HEK293T (cell line): Measurements from ENCODE around the gene INAVA.

Source experiments
- CTCF ChIA-PET: fragments of 350-600 bp; formaldehyde crosslinking; extraction: SDS; loops from one replicate; lab custom pipeline; 2021; ENCODE audit warnings: antibody characterized with exemption, inconsistent platforms; lab: Yijun Ruan, JAX
- POLR2A ChIA-PET: fragments of 350-600 bp; formaldehyde crosslinking; extraction: SDS; loops from one replicate; lab custom pipeline; 2020; ENCODE audit warnings: antibody characterized with exemption, inconsistent platforms; lab: Yijun Ruan, JAX
- DNase-seq: peaks from one replicate; pipeline ENCODE4 v3.0.0; 2012; ENCODE audit warnings: mixed read lengths; ENCODE audit errors: extremely low spot score
- ARNT ChIP-seq: fragments of 450-650 bp; IDR thresholded peaks from 2 replicates; pipeline ENCODE4 v1.6.1; 2017; ENCODE audit warnings: mild to moderate bottlenecking
- BHLHE40 ChIP-seq: fragments of 450-650 bp; IDR thresholded peaks from 2 replicates; pipeline ENCODE4 v1.6.1; 2016; ENCODE audit warnings: mild to moderate bottlenecking, moderate library complexity, borderline replicate concordance
- CTBP1 ChIP-seq: fragments of 450-650 bp; IDR thresholded peaks from 2 replicates; pipeline ENCODE4 v1.6.1; 2016; ENCODE audit warnings: borderline replicate concordance
- ELF4 ChIP-seq: fragments of 450-650 bp; IDR thresholded peaks from 2 replicates; pipeline ENCODE4 v1.6.1; 2017; ENCODE audit warnings: antibody characterized with exemption
- FOXA1 ChIP-seq: fragments of 450-650 bp; IDR thresholded peaks from 2 replicates; pipeline ENCODE4 v1.6.1; 2016; ENCODE audit warnings: mild to moderate bottlenecking
- FOXK2 ChIP-seq: fragments of 450-650 bp; IDR thresholded peaks from 2 replicates; pipeline ENCODE4 v1.6.1; 2016; ENCODE audit warnings: mild to moderate bottlenecking
- FOXM1 ChIP-seq: fragments of 450-650 bp; IDR thresholded peaks from 2 replicates; pipeline ENCODE4 v1.6.1; 2017; ENCODE audit warnings: mild to moderate bottlenecking, borderline replicate concordance
- HDGF ChIP-seq: fragments of 450-650 bp; IDR thresholded peaks from 2 replicates; pipeline ENCODE4 v1.6.1; 2017; ENCODE audit warnings: antibody characterized with exemption, borderline replicate concordance
- L3MBTL2 ChIP-seq: fragments of 450-650 bp; conservative IDR thresholded peaks from 2 replicates; pipeline ENCODE4 v1.6.1; 2016; ENCODE audit warnings: mild to moderate bottlenecking
- LEF1 ChIP-seq: fragments of 450-650 bp; IDR thresholded peaks from 2 replicates; pipeline ENCODE4 v1.6.1; 2017; ENCODE audit warnings: mild to moderate bottlenecking, borderline replicate concordance
- NFRKB ChIP-seq: fragments of 450-650 bp; IDR thresholded peaks from 2 replicates; pipeline ENCODE4 v1.6.1; 2016; ENCODE audit warnings: mild to moderate bottlenecking, moderate library complexity
- PKNOX1 ChIP-seq: fragments of 450-650 bp; IDR thresholded peaks from 2 replicates; pipeline ENCODE4 v1.6.1; 2016
- SP1 ChIP-seq: fragments of 450-650 bp; IDR thresholded peaks from 2 replicates; pipeline ENCODE4 v1.6.1; 2017
- SUZ12 ChIP-seq: fragments of 450-650 bp; IDR thresholded peaks from 2 replicates; pipeline ENCODE4 v1.6.1; 2016; ENCODE audit warnings: mild to moderate bottlenecking
- TARDBP ChIP-seq: fragments of 450-650 bp; IDR thresholded peaks from 2 replicates; pipeline ENCODE4 v1.6.1; 2016
- ZNF384 ChIP-seq: fragments of 450-650 bp; IDR thresholded peaks from 2 replicates; pipeline ENCODE4 v1.6.1; 2016

Gene INAVA

DNA sequence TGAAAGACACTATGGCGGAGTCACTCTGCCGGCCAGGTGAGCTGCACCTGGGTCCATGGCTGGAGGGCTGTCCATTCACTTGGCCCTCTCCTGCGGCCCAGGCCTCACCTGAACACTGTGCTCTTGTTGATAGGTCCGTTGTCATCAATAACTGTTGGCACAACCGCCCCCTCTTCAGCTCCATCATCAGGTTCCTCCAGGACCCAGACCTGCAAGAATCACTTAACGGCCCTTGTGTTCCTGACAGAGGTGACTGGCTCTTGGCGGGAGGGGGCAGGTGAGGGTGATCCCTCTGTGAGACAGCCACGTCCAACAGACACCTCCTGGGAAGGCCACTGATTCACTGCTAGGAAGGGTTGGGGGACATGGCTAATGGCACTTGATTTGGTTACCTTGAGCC, 54.9 kb downstream of the INAVA start:
- TF ChIP-seq SUZ12 (no peak), NFRKB (no peak), PKNOX1 (no peak), FOXM1 (no peak), BHLHE40 (no peak), ELF4 (no peak), HDGF (no peak), CTBP1 (no peak), SP1 (no peak), FOXK2 (no peak), ZNF384 (no peak), ARNT (no peak), FOXA1 (no peak), L3MBTL2 (no peak), LEF1 (no peak), TARDBP (no peak)
- no peak for DNase-seq
- POLR2A ChIA-PET = no interaction called here
- CTCF ChIA-PET = no interaction called here

DNA sequence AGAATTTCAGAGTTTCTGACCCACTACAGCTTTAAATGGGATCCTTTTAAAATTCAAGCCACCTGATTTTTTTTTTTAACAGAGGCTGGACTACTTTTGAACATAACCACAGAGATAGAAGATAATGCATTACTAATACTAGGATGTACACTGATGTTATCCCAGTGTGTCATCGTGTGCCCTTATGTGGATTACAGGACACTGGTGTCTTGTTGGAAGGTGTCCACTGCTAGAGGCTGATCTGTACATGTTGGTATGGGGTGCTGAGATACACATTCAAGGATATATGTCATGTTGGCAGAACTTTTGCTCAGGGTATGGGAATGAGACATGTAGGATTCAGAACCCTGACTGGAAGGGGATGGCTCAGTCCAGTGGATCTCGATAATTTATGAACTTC, 56.3 kb downstream of the INAVA start:
- TF ChIP-seq BHLHE40 (no peak), ARNT (no peak), LEF1 (no peak), CTBP1 (no peak), HDGF (no peak), L3MBTL2 (no peak), ZNF384 (no peak), ELF4 (no peak), FOXK2 (no peak), TARDBP (no peak)
- DNase-seq = no peak
- ChIA-PET POLR2A (no interaction called here), CTCF (no interaction called here)

GRCh38 chr1:200954434-200954833, 59.7 kb downstream of the INAVA start:
- ChIA-PET CTCF (no interaction called here), POLR2A (no interaction called here)
- DNase-seq = no peak
- TF ChIP-seq L3MBTL2 = no peak

- TF ChIP-seq BHLHE40 (no peak), HDGF (no peak), FOXK2 (no peak), ELF4 (no peak), ZNF384 (no peak), ARNT (no peak), TARDBP (no peak), FOXM1 (no peak), PKNOX1 (no peak), SP1 (no peak), CTBP1 (no peak), SUZ12 (no peak)
- CTCF ChIA-PET = no interaction called here
- no peak for DNase-seq
- POLR2A ChIA-PET = no interaction called here
Measured at GRCh38 chr1:200958597-200958996, 63.9 kb downstream of the INAVA start.

- CTCF ChIA-PET = interaction anchor here (1.2 kb wide), 1 partner anchor 20 kb away, joined by 4 read pairs; no protein-coding TSS in a partner anchor
- POLR2A ChIA-PET = no interaction called here
- no peak for TF ChIP-seq CTBP1
- no peak for TF ChIP-seq SUZ12
- no peak for TF ChIP-seq PKNOX1
- no peak for TF ChIP-seq HDGF
- TF ChIP-seq ARNT = no peak
- TF ChIP-seq LEF1 = no peak
- TF ChIP-seq ELF4 = no peak
- no peak for TF ChIP-seq ZNF384
- no peak for TF ChIP-seq SP1
- no peak for TF ChIP-seq BHLHE40
- no peak for TF ChIP-seq L3MBTL2
- TF ChIP-seq FOXA1 = no peak
- no peak for TF ChIP-seq FOXM1
- TF ChIP-seq TARDBP = no peak
Measured at GRCh38 chr1:200959411-200959921, 64.8 kb downstream of the INAVA start.

GRCh38 chr1:200960236-200960947, 65.7 kb downstream of the INAVA start:
- TF ChIP-seq TARDBP (no peak), NFRKB (no peak)
- no peak for DNase-seq
- CTCF ChIA-PET = interaction anchor here (1.2 kb wide), 1 partner anchor 19 kb away, joined by 4 read pairs; no protein-coding TSS in a partner anchor
- POLR2A ChIA-PET = no interaction called here

More at GRCh38 chr1:200959411-200959921, 64.8 kb downstream of the INAVA start:
- DNase-seq = no peak
